Measurements from ENCODE around the gene CACNA1S.

GRCh38 chr1:201116091-201116490 is 3.9 kb upstream of the CACNA1S start:
- TF ChIP-seq CTCF (IDR thresholded peaks at IDR 0.05) (no peak), ZNF121 (CRISPR knock-in tag; IDR thresholded peaks at IDR 0.05) (no peak), TCF7 (CRISPR knock-in tag; IDR thresholded peaks at IDR 0.05; ENCODE audit: low read depth) (no peak), ZBTB43 (CRISPR knock-in tag; IDR thresholded peaks at IDR 0.05) (no peak), CREM (CRISPR knock-in tag; IDR thresholded peaks at IDR 0.05) (no peak), E2F4 (CRISPR knock-in tag; IDR thresholded peaks at IDR 0.05; ENCODE audit: borderline replicate concordance, low read depth) (no peak), NR3C1 (CRISPR knock-in tag; conservative IDR thresholded peaks at IDR 0.05; ENCODE audit: low read depth) (no peak), USF2 (CRISPR knock-in tag; IDR thresholded peaks at IDR 0.05) (no peak), ZBTB21 (CRISPR knock-in tag; IDR thresholded peaks at IDR 0.05; ENCODE audit: borderline replicate concordance) (no peak), TP53 (CRISPR knock-in tag; IDR thresholded peaks at IDR 0.05) (no peak)

Measured in WTC11 (cell line).